Hippocampal formation (tissue), 2 donors: Measurements from ENCODE around the gene MID2.
"Not testable (repeated sequence)": the region's sequence is repeated elsewhere in the genome, so short reads cannot be mapped to it uniquely, and the experiment has no call there.

Source experiments
- DNase-seq, 2 donors: peaks; one replicate each; lab custom pipeline; 2025; lab: John Stamatoyannopoulos, UW

MID2 gene

DNA sequence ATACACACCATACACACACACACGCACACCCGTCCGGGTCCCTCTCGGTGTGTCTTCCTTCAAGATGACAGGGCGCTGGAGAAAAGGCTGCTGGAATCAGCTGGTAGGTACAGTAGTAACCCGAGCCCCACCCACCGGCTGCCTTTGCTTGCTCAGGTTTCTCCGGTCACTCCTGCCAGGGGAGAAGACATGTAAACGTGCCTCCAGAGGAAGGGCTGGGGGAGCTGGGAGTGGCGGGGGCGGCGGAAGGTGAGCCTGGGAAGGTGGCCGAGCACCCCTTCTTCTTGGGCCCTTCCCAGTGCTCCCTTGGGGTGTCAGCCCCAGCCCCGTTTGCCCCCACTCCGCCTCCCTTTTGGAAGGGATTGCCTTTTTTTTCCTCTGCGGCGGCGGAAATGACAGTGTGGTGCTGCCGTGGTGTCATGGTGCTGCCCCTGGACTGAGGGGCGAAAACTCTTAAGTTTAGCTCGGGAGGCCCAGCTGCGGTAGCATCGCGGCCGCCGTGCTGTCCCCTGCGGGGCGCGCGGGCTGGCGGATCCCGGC lies at the start of gene MID2:
TSS of gene MID2 (plus strand) at position 169 of the 540 bp plus-strand sequence. CDS start 561 bp downstream, outside the sequence.
- no peak for DNase-seq

DNA sequence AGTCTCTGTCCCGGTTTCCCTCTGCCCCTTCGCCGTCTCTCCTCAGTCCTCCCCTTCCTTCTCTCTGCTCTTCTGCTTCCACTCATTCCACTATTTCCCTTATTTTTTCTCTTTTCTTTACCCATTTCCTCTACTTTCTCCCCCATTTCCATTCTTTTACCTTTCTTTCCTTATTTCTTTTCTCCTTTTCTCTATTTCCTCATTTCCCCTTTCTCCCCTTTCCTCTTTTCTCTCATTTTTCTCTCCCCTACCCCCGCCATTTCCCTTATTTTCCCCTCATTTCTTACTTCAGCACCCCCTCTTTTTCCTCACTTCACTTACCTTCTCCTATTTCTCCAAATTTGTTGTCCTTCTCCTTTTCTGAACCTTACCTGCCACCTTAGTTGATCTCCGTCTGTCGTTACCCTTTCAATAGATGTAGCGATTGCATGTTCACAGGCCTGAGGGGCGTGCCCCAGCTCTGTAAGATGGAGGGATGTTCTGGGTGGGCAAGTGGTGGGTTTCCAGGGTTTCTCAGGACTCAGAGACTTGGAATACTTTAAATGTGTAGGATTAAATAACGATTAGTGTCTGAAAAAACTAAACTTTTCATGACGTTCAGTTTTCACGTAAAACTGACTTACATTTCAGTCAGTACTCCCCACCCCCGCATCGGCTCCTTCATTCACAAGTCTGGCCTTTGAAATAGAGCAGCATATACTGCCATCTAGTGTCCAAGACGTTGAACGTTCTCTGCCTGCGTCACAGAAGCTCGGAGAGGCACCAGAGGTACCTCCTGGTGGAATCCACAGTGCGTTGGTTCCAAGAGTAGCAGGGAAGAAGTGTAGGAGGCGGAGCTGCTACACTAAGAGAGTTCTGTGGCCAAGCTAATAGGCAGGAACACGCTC lies 48.8 kb upstream of the MID2 start:
- DNase-seq: peak; percentile 54 to 93

GRCh38 chrX:107777536-107777832 lies 48.2 kb upstream of the MID2 start, which contains the start of gene NCBP2L:
Gene NCBP2L, plus strand, starts transcription at chrX:107777733. Its CDS starts 16,488 bp downstream, at chrX:107794221.
- no peak for DNase-seq

DNA sequence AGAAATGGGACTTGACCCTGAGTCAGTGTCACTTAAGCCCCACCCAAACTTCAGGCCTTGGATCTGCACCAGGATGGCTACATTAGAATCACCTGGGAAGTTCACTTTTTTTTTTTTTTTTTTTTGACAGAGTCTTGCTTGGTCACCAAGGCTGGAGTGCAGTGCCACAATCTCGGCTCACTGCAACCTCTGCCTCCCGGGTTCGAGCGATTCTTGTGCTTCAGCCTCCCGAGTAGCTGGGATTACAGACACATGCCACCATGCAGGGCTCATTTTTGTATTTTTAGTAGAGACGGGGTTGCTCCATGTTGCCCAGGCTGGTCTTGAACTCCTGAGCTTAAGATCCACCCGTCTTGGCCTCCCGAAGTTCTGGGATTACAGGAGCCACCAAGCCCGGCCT lies 45.1 kb upstream of the MID2 start:
- DNase-seq: no peak

- DNase-seq: no peak
Observed at GRCh38 chrX:107787827-107788226, 37.8 kb upstream of the MID2 start.

- no peak for DNase-seq
Observed at GRCh38 chrX:107804427-107804826, 21.2 kb upstream of the MID2 start.

DNA sequence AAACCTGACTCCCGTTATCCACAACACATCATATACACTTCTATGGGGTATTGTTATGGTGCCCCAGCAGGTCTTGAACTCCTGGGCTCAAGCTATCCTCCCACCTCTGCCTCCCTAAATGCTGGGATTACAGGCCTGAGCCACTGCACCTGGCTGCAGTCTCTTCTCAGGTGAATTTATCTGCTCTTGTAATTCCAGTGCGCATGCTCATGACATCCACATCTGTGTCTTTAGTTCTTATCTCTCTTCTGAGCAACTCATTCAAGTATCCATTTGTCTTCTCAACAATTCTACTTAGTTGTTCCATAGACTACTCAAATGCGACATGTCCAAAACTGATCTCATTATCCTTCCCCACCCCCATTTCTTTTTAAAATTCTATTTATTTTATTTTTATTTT lies 20.5 kb upstream of the MID2 start:
- DNase-seq: no peak

- DNase-seq: not testable (repeated sequence)
Observed at GRCh38 chrX:107810053-107810452, 15.6 kb upstream of the MID2 start.

DNA sequence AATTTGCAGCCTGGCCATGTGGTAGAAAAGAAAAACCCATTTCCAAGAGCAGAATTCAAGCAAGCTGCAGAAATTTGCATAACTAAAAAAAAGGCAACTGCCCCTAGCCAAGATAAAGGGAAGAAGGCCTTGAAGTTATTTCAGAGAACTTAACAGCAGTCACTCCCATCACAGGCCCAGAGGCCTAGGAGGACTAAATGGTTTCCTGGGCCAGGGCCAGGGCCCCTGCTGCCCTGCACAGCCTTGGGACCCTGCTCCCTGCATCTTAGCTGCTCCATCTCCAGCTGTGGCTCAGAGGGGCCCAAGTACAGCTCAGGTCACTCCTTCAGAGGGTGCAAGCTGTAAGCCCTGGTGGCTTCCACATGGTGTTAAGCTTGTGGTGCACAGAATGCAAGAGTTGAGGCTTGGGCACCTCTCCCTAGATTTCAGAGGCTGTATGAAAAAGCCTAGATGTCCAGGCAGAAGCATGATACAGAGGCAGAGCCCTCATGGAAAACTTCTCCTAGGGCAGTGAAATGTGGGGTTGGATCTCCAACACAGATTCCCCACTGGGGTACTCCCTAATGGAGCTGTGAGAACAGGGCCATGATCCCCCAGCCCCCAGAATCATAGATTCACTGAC lies 6.7 kb upstream of the MID2 start:
- DNase-seq: no peak

DNA sequence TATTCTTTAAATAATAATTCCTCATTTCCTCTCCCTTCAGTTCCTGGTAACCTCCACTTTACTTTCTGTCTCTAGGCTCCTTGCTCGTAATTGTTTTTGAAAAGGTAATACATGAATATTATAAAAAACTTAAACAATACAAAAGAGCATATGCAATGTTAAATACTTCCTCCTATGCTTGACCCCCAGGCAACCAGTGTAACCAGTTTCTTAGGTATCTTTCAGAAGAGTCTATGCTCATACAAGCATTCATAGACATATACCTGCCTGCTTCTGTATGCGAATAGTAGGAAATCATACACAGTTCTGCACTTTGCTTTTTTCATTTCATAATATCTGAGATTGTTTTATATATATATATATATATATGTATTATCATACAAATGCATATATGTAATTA lies 2.6 kb upstream of the MID2 start:
- no peak for DNase-seq

DNA sequence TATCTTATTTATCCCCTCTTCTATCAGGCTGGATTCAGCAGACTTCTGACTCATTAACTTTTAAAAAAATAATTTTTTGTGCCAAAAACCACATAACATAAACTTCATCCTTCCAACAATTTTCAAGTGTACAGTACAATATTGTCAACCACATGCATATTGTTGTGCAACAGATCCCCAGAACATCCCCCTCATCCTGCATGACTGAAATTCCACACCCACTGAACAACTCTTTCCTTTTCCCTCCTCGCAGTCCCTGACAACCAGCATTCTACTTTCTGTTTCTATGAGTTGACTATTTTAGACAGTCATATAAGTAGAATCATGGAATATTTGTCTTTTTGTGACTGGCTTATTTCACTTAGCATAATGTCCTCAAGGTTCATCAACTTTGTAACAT lies 2.2 kb upstream of the MID2 start:
- no peak for DNase-seq

DNA sequence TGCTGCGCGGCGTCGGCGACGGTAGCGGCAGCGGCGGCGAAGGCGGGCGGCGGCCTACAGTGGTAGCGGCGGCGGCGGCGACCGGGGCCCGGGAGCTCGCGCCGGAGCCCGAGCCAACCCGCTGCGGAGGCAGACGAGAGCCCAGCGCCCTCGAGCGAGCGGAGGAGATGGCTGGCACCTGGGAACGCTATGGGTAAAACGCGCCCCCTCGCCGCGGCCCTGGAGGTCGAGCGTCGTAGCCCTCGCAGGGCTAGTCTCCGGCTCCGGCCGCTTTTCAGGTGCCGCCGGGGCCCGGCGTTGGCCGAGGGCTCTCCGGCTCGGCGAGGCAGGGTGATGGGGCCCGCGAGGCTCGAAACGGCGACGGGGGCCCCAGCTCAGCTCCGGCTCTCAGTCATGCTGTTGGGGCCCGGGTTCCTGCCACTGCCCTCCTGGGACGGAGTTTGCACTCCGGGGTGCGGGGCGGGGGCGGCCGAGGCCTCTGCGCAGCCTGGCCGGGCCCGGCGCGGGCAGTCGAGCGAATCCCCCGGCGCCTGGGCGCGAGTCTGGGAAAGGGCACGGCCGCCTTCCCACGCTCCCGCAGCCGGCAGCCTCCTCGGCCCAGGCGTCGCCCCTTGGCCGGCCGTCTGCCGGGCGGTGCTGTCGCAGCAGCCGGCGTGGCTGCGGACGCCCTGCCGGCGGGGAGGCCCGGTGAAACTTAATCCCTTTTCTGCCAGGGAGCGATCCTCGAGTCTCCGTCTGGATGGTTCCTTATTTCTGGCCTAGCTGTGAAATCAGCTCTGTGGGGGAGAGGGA lies 768 bp downstream of the MID2 start:
- peak in 1 of 2 donors; percentile 27 for DNase-seq

- DNase-seq: no peak
Observed at GRCh38 chrX:107827030-107827831, 1.6 kb downstream of the MID2 start.

DNA sequence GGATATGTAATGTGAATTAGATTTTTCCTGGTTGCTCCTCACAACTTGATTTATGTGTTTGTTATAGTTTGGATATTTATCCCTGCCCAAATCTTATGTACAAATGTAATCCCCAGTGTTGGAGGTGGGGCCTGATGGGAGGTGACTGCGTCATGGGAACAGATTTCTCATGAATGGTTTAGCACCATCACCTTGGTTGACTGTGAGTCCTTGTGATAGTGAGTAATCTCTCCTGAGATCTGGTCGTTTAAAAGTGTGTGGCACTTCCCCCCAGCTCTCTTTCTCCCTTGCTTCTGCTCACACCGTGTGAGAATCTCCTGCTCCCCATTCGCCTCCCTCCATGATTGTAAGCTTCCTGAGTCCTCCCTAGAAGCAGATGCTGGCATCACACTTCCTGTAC lies 2.2 kb downstream of the MID2 start:
- DNase-seq: no peak

DNA sequence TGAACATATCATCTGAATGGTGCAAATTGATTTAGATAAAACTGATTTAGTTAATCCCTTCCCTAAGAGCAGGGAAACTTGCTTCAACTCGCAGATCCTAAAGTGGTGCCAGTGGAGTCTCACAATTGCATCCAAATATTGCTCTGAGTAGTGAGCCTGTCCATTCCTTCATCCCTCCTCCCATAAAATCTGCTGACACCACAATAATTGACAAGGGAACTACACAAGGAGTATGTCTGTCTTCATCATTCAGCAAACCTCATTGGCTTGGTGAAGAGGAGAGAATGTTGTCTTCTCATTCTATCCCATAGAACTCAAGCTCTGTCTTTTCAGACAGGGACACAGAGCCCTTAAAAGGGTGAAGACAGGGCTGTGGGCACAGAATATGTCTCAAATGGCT lies 4.2 kb downstream of the MID2 start:
- DNase-seq: no peak

DNA sequence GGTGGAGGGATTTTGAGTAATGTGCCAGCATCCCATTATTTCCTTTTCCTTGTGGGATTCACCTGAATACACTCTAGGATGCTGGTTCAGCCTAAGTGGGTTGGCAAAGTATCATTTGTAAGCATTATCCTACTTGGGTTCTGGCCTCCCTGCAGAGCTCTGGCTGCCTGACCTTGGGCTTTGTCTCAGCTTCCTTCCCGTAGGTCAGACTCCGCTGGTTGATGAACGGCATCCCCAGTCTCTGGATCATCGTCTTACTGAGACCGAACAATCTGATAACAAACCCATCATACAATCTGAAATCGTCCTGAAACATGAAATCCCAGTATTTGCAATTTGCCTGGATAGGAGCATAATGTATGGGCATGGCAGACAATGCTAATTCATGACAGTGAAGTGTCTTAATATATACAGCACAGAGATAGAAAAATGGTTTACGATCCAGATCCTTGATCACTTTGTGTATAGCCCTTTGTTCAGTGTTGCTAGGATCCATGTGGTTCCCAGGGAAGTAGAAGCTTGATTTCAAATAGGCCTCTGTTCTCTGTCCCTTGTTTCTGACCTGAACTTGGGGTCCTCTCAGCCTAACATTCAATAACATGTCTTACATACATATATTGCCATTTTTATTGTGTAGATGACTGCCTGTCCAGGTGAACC lies 5.5 kb downstream of the MID2 start:
- no peak for DNase-seq

DNA sequence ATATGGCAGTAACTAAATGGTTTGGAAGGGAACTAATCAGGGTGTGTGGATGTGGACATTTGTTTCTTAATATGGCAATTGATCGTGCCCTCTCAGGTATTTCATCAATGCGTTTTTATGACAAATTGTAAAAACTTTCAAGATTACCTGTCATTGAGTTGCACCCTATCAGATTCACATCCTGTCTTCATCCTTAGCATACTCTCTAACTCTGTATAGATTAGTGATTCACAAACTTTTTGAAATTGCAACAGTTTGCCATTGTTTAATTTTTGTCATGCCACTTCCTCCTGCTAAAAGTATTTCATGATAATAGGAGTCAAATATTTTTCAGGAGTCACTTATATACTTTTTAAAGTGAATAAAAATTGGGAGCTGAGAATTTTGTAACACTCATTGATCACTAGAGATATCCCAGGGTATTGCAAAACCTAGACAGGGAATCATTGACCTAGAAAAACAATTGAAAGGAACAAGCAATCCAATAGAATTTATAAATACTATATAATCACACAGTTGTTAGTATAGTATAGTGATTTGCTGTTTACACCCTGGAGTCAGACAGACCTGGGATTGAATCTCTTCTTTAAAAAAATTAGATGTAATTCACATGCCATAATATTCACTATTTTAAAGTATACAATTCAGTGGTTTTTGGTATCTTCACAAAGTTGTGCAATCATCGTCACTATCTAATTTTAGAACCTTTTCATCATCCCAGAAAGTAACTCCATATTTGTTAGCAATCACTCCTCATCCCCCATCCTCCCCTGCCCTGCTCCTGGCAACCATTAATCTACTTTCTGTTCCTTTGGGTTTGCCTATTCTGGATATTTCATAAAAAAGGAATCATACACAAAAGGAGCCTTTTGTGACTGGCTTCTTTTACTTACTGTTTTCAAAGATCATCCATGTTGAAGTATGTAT lies 8.9 kb downstream of the MID2 start:
- DNase-seq: no peak

- DNase-seq: no peak
Observed at GRCh38 chrX:107836958-107837357, 11.3 kb downstream of the MID2 start.

DNA sequence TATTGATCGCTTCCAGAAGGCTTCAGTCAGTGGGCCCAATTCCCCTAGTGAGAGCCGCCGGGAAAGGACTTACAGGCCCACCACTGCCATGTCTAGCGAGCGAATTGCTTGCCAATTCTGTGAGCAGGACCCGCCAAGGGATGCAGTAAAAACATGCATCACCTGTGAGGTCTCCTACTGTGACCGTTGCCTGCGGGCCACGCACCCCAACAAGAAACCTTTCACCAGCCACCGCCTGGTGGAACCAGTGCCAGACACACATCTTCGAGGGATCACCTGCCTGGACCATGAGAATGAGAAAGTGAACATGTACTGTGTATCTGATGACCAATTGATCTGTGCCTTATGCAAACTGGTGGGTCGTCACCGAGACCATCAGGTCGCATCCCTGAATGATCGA lies 15.3 kb downstream of the MID2 start:
- no peak for DNase-seq
